Lower lobe of right lung (tissue), 2 donors: Measurements from ENCODE around the gene TMEM9. TPM values are rescaled to one million over a fixed set of nuclear protein-coding genes. Genes with fewer than 3 reads are reported as not detected.
A peak's percentile ranks its signal among the peaks of the same experiment; 100 is the strongest.

Source experiments
- ATAC-seq, 2 donors: fragments of 200-7000 bp; cut with Tn5 transposase; one replicate each; pipeline ENCODE4 v1.9.1; 2020 to 2022; ENCODE audit warnings: mild to moderate bottlenecking in 2 of 2, moderate library complexity in 2 of 2
- DNase-seq: peaks from one replicate; pipeline ENCODE4 v3.0.0-alpha.2; 2020
- H3K27ac ChIP-seq: fragments of 200-600 bp; one replicate; pipeline ENCODE4 v1.8.0; 2022
- H3K27me3 ChIP-seq: fragments of 200-600 bp; one replicate; pipeline ENCODE4 v1.8.0; 2022; ENCODE audit warnings: low read depth
- H3K36me3 ChIP-seq: fragments of 200-600 bp; one replicate; pipeline ENCODE4 v1.8.0; 2022; ENCODE audit warnings: mild to moderate bottlenecking
- H3K4me1 ChIP-seq: fragments of 200-600 bp; one replicate; pipeline ENCODE4 v1.8.0; 2022
- H3K4me3 ChIP-seq: fragments of 200-600 bp; one replicate; pipeline ENCODE4 v1.8.0; 2022; ENCODE audit warnings: mild to moderate bottlenecking
- H3K9me3 ChIP-seq: fragments of 200-600 bp; one replicate; pipeline ENCODE4 v1.8.0; 2022
- intact Hi-C: fragments of 100-400 bp; cut with DNase I; formaldehyde crosslinking; loops from one replicate; pipeline ENCODE4 v1.11.0; 2022
- total RNA-seq: library from RNA; stranded (reverse); fragmentation: NEBNext Ultra II Directional; extraction: Animal tissue kit (Norgen Biotek cat#: 25700); gene quantifications from one replicate; pipeline ENCODE4 v1.2.1, GENCODE V29; 2021
- TF ChIP-seq, protein P1 (sequence below): fragments of 200-600 bp; IDR thresholded peaks from one replicate; pipeline ENCODE4 v1.8.0; 2022; ENCODE audit warnings: antibody characterized with exemption, mild to moderate bottlenecking
- donor health status: DM: no; HTN: yes; CAD: no; lungs with severe emphysema.

TMEM9 gene
- total RNA-seq, 1 donor from 2014 or later: 47.9 TPM

GRCh38 chr1:201170533-201171062 is 16.3 kb upstream of the TMEM9 start:
- DNase-seq (peak; percentile 97), ATAC-seq (peak; percentile 100)
- no peaks in the 10 kb centered on the region for H3K36me3 ChIP-seq
- TF ChIP-seq, protein P1, sequence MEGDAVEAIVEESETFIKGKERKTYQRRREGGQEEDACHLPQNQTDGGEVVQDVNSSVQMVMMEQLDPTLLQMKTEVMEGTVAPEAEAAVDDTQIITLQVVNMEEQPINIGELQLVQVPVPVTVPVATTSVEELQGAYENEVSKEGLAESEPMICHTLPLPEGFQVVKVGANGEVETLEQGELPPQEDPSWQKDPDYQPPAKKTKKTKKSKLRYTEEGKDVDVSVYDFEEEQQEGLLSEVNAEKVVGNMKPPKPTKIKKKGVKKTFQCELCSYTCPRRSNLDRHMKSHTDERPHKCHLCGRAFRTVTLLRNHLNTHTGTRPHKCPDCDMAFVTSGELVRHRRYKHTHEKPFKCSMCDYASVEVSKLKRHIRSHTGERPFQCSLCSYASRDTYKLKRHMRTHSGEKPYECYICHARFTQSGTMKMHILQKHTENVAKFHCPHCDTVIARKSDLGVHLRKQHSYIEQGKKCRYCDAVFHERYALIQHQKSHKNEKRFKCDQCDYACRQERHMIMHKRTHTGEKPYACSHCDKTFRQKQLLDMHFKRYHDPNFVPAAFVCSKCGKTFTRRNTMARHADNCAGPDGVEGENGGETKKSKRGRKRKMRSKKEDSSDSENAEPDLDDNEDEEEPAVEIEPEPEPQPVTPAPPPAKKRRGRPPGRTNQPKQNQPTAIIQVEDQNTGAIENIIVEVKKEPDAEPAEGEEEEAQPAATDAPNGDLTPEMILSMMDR: no peak
- H3K27ac ChIP-seq: peak overlapping the region; percentile 92
- H3K4me1 ChIP-seq: peaks cover 14% of the 10 kb centered on the region
- H3K9me3 ChIP-seq: no peaks in the 10 kb centered on the region
- H3K27me3 ChIP-seq: no peaks in the 10 kb centered on the region
- intact Hi-C loops: no loop called here
- H3K4me3 ChIP-seq: peak overlapping the region; percentile 60

DNA sequence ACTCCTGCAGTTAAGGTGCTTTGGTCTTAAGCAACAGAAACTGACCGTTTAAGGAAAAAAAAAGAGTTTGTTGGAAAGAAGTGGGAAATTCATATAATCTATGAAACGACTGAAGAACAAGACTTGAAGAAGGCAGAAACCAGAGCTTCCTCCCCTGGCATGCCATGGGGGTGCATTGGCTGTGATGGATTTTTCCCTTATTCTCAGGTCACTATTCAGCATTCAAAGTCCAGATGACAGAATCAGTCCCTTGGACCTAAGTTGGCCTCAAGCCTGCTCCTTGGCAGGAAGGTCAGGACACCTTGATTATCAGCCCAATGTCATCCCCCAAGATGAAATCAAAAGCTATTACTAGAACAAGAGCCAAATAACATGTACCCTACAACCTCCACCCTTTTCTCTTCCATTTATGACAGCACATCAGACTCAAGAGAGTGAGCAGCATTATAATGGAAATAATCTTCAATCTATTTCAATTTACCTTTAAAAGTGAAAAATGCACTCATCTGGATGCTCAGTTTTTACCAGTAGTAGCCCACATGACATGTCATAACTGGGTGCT is 15.8 kb upstream of the TMEM9 start:
- intact Hi-C loops: no loop called here
- no peaks in the 10 kb centered on the region for H3K9me3 ChIP-seq
- peak overlapping the region; percentile 92 for H3K27ac ChIP-seq
- peaks cover 14% of the 10 kb centered on the region for H3K4me1 ChIP-seq
- no peaks in the 10 kb centered on the region for H3K36me3 ChIP-seq
- DNase-seq (no peak), ATAC-seq (no peak)
- peak overlapping the region; percentile 60 for H3K4me3 ChIP-seq
- no peaks in the 10 kb centered on the region for H3K27me3 ChIP-seq
- TF ChIP-seq, protein P1: no peak

GRCh38 chr1:201169203-201169602 is 14.9 kb upstream of the TMEM9 start:
- no peak overlapping the region for H3K4me3 ChIP-seq
- no peaks in the 10 kb centered on the region for H3K36me3 ChIP-seq
- no peak for DNase-seq
- no peak overlapping the region for H3K27ac ChIP-seq
- intact Hi-C loops: no loop called here
- H3K4me1 ChIP-seq: peaks cover 14% of the 10 kb centered on the region
- no peak for ATAC-seq
- no peaks in the 10 kb centered on the region for H3K9me3 ChIP-seq
- no peaks in the 10 kb centered on the region for H3K27me3 ChIP-seq
- TF ChIP-seq, protein P1: no peak

DNA sequence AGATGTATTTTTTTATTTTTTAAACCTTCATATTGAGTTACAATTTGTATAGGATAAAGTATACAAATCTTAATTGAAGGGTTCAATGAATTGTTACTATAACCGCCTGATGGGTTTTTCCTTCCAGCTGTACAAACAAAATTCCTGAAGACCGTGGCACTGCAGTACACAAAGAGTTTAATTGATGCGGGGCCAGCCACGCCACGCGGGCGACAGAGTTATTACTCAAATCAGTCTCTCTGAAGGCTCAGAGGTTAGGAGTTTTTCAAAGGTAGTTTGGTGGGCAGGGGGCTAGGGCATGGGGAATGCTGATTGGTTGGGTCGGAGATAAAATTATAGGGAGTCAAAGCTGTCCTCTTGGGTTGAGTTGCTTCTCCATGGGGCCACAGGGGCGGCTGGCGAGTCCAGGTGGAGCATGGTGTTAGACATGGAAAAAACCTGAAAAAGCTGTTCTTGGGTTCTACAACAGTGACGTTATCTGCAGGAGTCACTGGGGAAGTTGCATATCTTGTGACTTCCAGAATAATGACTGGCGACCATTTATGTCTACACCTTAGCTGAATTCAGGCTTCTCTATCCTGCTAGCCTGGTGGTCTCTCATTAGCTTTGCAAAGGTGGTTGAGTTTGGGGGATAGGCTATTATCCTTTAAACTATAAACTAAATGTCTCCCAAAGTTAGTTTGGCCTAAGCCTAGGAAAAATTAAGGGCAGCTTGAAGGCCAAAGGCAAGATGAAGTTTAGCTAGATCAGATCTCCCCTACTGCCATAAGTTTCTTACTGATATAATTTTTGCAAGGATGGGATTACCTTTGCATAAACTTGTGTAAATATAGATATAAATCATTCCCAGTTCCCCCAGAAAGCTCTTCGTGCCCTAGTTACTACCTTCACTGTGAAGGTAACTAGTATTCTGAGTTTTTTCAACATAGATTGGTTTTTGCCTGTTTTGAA is 13.0 kb upstream of the TMEM9 start:
- no peaks in the 10 kb centered on the region for H3K27me3 ChIP-seq
- H3K9me3 ChIP-seq: no peaks in the 10 kb centered on the region
- no peak for DNase-seq
- TF ChIP-seq, protein P1: no peak
- ATAC-seq: no peak
- no peak overlapping the region for H3K4me3 ChIP-seq
- H3K4me1 ChIP-seq: peaks cover 14% of the 10 kb centered on the region
- H3K36me3 ChIP-seq: no peaks in the 10 kb centered on the region
- intact Hi-C loops: no loop called here
- H3K27ac ChIP-seq: no peak overlapping the region

DNA sequence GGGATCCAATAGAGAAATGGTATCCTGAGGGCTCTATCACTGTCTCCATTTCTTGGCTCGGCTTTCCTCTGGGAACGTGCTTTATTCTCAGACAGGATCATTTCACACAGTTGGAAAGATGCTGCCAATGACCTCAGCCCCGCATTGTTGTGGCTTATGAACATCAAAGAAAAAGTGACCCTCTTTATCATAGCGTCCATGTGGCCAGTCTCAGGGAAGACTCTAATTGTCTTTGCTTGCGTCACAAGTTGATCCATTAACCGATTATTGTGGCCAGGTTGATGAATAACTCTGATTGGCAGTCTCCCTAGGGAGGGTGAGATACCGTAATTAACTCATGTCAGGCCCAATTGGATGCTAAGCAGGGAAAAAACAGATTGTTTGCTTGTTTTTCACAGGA is 10.4 kb upstream of the TMEM9 start:
- Histone ChIP-seq H3K27me3 (no peaks in the 10 kb centered on the region), H3K36me3 (no peaks in the 10 kb centered on the region), H3K4me1 (no peaks in the 10 kb centered on the region), H3K4me3 (no peak overlapping the region), H3K27ac (no peak overlapping the region), H3K9me3 (no peaks in the 10 kb centered on the region)
- DNase-seq (no peak), ATAC-seq (no peak)
- TF ChIP-seq, protein P1: no peak
- intact Hi-C loops: no loop called here
